HepG2 (cell line): ENCODE measurements around the gene ANKMY2. TPM values are rescaled to one million over a fixed set of nuclear protein-coding genes. Genes with fewer than 3 reads are reported as not detected.
"Not testable (repeated sequence)": the region's sequence is repeated elsewhere in the genome, so short reads cannot be mapped to it uniquely, and the experiment has no call there.

Source experiments
- ATAC-seq: fragments of 200-7000 bp; cut with Tn5 transposase; 3 replicates; pipeline ENCODE4 v1.9.1; 2020; ENCODE audit warnings: mild to moderate bottlenecking, moderate library complexity
- BruUV-seq: library from RNA; stranded (reverse); fragments of 400-500 nt; replicated peaks from 2 replicates; lab custom pipeline; 2021; lab: Mats Ljungman, UMichigan
- CTCF ChIA-PET: fragments of 300-600 bp; formaldehyde crosslinking; extraction: SDS; loops from one replicate; lab custom pipeline; 2021; ENCODE audit warnings: low total read pairs, inconsistent platforms, low intra/inter-chr PET ratio; lab: Yijun Ruan, JAX
- POLR2A ChIA-PET: fragments of 350-600 bp; sonication (Branson Sonifier 250); formaldehyde crosslinking; loops from one replicate; lab custom pipeline; 2020; ENCODE audit warnings: antibody characterized with exemption, inconsistent platforms; lab: Yijun Ruan, JAX
- DNase-seq: peaks from one replicate; pipeline ENCODE4 v3.0.0-alpha.2; 2015; ENCODE audit warnings: low spot score
- FAIRE-seq: peaks from 3 replicates; lab custom pipeline; 2011; peaks lifted over from hg19 to GRCh38; lab: Jason Lieb, UNC
- H2AFZ ChIP-seq: one replicate; pipeline ENCODE4 v1.6.1; 2011; ENCODE audit warnings: low read length, inconsistent platforms
- H3K27ac ChIP-seq: fragments of 300-600 bp; 3 replicates; pipeline ENCODE4 v1.8.0; 2011; ENCODE audit warnings: mixed run types, mild to moderate bottlenecking, mixed read lengths, low read length, inconsistent platforms; ENCODE audit not compliant: insufficient read depth; ENCODE audit errors: extremely low read length
- H3K27me3 ChIP-seq, 2 experiments: fragments of 200-600 bp in 1 of 2; 2 replicates in 1 of 2; 3 replicates in 1 of 2; pipeline versions ENCODE4 v1.6.0 to v1.8.0; 2011; ENCODE audit warnings: low read length in 2 of 2, mild to moderate bottlenecking in 2 of 2, moderate library complexity in 2 of 2, inconsistent platforms in 1 of 2; ENCODE audit not compliant: insufficient read depth in 2 of 2, control insufficient read depth in 1 of 2
- H3K36me3 ChIP-seq, 2 experiments: fragments of 200-600 bp in 1 of 2; replicated peaks in 1 of 2; 2 replicates in 1 of 2; 3 replicates in 1 of 2; pipeline versions ENCODE4 v1.5.1 to v1.8.0; 2011; ENCODE audit warnings: low read length in 2 of 2, inconsistent platforms in 1 of 2; ENCODE audit not compliant: insufficient read depth in 2 of 2, control insufficient read depth in 1 of 2
- H3K4me1 ChIP-seq: 2 replicates; pipeline ENCODE4 v1.5.1; 2012; ENCODE audit warnings: low read length, inconsistent platforms; ENCODE audit not compliant: insufficient read depth
- H3K4me2 ChIP-seq: 2 replicates; pipeline ENCODE4 v1.6.0; 2011; ENCODE audit warnings: low read depth, low read length, inconsistent platforms
- H3K4me3 ChIP-seq, 3 experiments: fragments of 200-600 bp in 1 of 3; sonication (generic), shearing (Covaris generic) in 1 of 3; replicated peaks in 1 of 3; 2 replicates each; pipeline ENCODE4 v1.5.1; 2011 to 2016; ENCODE audit warnings: low read length in 3 of 3, inconsistent platforms in 2 of 3, low read depth in 2 of 3, mild to moderate bottlenecking in 2 of 3, control low read depth in 1 of 3, mixed read lengths in 1 of 3; ENCODE audit not compliant: insufficient read depth in 1 of 3
- H3K79me2 ChIP-seq: one replicate; pipeline ENCODE4 v1.6.1; 2011; ENCODE audit warnings: low read length, inconsistent platforms; ENCODE audit not compliant: insufficient read depth
- H3K9ac ChIP-seq: 2 replicates; pipeline ENCODE4 v1.6.0; 2011; ENCODE audit warnings: mild to moderate bottlenecking, low read depth, low read length, inconsistent platforms; ENCODE audit not compliant: insufficient read depth
- H3K9me3 ChIP-seq: 2 replicates; pipeline ENCODE4 v1.5.1; 2012; ENCODE audit warnings: mild to moderate bottlenecking, low read length
- H4K20me1 ChIP-seq: 2 replicates; pipeline ENCODE4 v1.6.0; 2011; ENCODE audit warnings: inconsistent platforms, mild to moderate bottlenecking, low read length, moderate library complexity; ENCODE audit not compliant: insufficient read depth
- FIP1L1 ChIP-seq: fragments of 200-400 bp; formaldehyde crosslinking; IDR thresholded peaks from 2 replicates; pipeline ENCODE4 v1.6.1; 2018; ENCODE audit warnings: low read depth, mild to moderate bottlenecking, low read length, moderate library complexity, borderline replicate concordance; ENCODE audit not compliant: insufficient read depth
- NR1H2 ChIP-seq: sonication (generic); formaldehyde crosslinking; IDR thresholded peaks from 2 replicates; pipeline ENCODE4 v1.8.1; 2022; ENCODE audit warnings: low read depth, missing genetic modification reagents, borderline replicate concordance
- ZNF17 ChIP-seq: sonication (generic); formaldehyde crosslinking; IDR thresholded peaks from 2 replicates; pipeline ENCODE4 v1.5.0; 2020; ENCODE audit warnings: mild to moderate bottlenecking, missing genetic modification reagents
- ZNF24 ChIP-seq: fragments of 450-650 bp; IDR thresholded peaks from 2 replicates; pipeline ENCODE4 v1.6.1; 2017; ENCODE audit warnings: antibody characterized with exemption, mild to moderate bottlenecking
- WGBS: methylation state at CpG from one replicate; pipeline ENCODE4 v1.1.6; 2017; ENCODE audit warnings: low lambda C conversion rate; 5-methylcytosine and 5-hydroxymethylcytosine counted together
- in situ Hi-C: cut with HindIII; loops from 2 replicates; pipeline ENCODE4 v1.10.0; 2017; ENCODE audit warnings: low pct_unique_long_range_greater_than_20kb; ENCODE audit not compliant: extremely low pct_ligation_motif_present
- intact Hi-C: fragments of 100-400 bp; cut with micrococcal nuclease; formaldehyde crosslinking; loops from one replicate; pipeline ENCODE4 v1.10.0; 2022; ENCODE audit not compliant: unreplicated experiment
- polyA plus RNA-seq, 8 experiments: library from polyadenylated mRNA; depleted of rRNA in 3 of 8; stranded (reverse) in 7 of 8; unstranded in 1 of 8; fragments of >200 nt; fragmentation: Illumina TruSeq in 4 of 8; extraction: Trizol in 4 of 8; gene quantifications; 2 replicates each; pipeline versions ENCODE4 v1.2.1 to v1.2.3, GENCODE V29; 2011 to 2016; ENCODE audit warnings: low read depth in 4 of 8, missing spikeins in 1 of 8, mixed read lengths in 1 of 8; ENCODE audit not compliant: insufficient read depth in 1 of 8
- total RNA-seq, 5 experiments: library from RNA; depleted of rRNA; stranded (reverse); fragments of >200 nt; fragmentation: Illumina TruSeq; extraction: Trizol; gene quantifications; 2 replicates each; pipeline ENCODE4 v1.2.3, GENCODE V29; 2016; ENCODE audit warnings: low read depth in 1 of 5
- TF ChIP-seq, protein P1 (sequence below): sonication (generic); formaldehyde crosslinking; IDR thresholded peaks from 2 replicates; pipeline ENCODE4 v1.5.0; 2020; ENCODE audit warnings: missing genetic modification reagents
- TF ChIP-seq, protein P2 (sequence below): sonication (generic); formaldehyde crosslinking; conservative IDR thresholded peaks from 2 replicates; pipeline ENCODE4 v1.5.0; 2020; ENCODE audit warnings: missing genetic modification reagents
- TF ChIP-seq, protein P3 (sequence below): sonication (generic); formaldehyde crosslinking; IDR thresholded peaks from 2 replicates; pipeline ENCODE4 v1.5.1; 2020; ENCODE audit warnings: mild to moderate bottlenecking, missing genetic modification reagents, moderate library complexity
- TF ChIP-seq, protein P4 (sequence below): sonication (generic); formaldehyde crosslinking; IDR thresholded peaks from 2 replicates; pipeline ENCODE4 v1.8.1; 2023; ENCODE audit warnings: missing genetic modification reagents, inconsistent platforms, borderline replicate concordance

Gene ANKMY2
- total and polyA plus RNA-seq, 2 of the 13 experiments (the other 11 are each of a cell fraction or from before 2014, with no cell fraction given): 12.2 to 21.6 TPM

DNA sequence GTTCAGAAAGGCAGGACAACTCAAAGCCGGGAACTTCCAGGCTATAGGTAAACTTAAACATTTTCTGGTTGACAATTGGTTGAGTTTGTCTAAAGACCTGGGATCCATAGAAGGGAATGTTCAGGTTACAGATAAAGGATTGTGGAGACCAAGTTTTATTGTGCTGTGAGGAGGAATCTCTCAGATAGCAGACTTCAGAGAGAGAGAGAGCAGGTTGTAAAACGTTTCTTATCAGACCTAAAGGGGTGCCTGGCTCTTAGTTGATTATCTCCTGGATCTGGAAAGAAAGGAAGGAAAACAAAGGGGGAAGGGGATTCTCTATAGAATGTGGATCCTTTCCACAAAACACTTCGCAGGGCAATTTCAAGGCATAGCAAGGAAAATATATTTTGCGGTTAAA is 50.0 kb downstream of the ANKMY2 start:
- in situ Hi-C loops, intact Hi-C loops, H3K79me2 ChIP-seq, POLR2A ChIA-PET, H4K20me1 ChIP-seq, H3K9me3 ChIP-seq, H3K27me3 ChIP-seq, FAIRE-seq, BruUV-seq, H3K4me3 ChIP-seq, H2AFZ ChIP-seq, H3K4me1 ChIP-seq, ATAC-seq, DNase-seq, H3K4me2 ChIP-seq, CTCF ChIA-PET, H3K27ac ChIP-seq, H3K9ac ChIP-seq, H3K36me3 ChIP-seq: not testable (repeated sequence)
- 80% methylated on average over 4 of the region's 4 CpGs for WGBS

DNA sequence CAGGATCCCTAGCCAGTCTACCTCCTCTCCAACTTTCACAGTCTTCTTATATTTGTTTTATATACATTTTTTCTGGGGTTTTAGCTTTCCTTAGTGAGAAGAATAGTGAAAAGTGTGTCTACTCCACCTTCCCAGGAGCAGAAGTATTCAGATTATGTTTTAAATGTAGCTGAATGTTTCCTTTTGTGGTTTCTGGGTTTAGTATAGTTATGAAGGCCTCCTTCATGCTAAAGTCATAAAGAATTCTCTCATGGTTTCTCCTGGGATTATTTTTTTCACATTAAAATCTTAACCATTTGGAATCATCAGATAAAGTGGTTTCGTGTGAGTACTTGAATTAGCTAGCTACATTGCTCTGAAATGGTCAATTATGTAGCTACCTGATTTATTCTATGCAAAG is 50.9 kb downstream of the ANKMY2 start:
- Histone ChIP-seq H3K4me1 (no peaks in the 10 kb centered on the region), H3K27ac (no peak overlapping the region), H3K27me3 (no peaks in the 10 kb centered on the region), H3K9me3 (no peaks in the 10 kb centered on the region), H3K4me3 (no peak overlapping the region), H3K9ac (no peak overlapping the region), H3K79me2 (no peaks in the 10 kb centered on the region), H3K4me2 (no peak overlapping the region), H4K20me1 (no peaks in the 10 kb centered on the region), H3K36me3 (no peaks in the 10 kb centered on the region), H2AFZ (no peak overlapping the region)
- ATAC-seq (no peak), DNase-seq (no peak), FAIRE-seq (no peak)
- 74% methylated on average over 1 of the region's 1 CpG for WGBS
- in situ Hi-C loops (no loop called here), intact Hi-C loops (no loop called here)
- BruUV-seq: no TSS peak
- CTCF ChIA-PET: no interaction called here
- POLR2A ChIA-PET: no interaction called here
- TF ChIP-seq NR1H2 (CRISPR knock-in tag) (no peak), ZNF17 (CRISPR knock-in tag) (no peak), FIP1L1 (no peak), ZNF24 (no peak)
- TF ChIP-seq, protein P1, sequence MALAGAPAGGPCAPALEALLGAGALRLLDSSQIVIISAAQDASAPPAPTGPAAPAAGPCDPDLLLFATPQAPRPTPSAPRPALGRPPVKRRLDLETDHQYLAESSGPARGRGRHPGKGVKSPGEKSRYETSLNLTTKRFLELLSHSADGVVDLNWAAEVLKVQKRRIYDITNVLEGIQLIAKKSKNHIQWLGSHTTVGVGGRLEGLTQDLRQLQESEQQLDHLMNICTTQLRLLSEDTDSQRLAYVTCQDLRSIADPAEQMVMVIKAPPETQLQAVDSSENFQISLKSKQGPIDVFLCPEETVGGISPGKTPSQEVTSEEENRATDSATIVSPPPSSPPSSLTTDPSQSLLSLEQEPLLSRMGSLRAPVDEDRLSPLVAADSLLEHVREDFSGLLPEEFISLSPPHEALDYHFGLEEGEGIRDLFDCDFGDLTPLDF: no peak
- TF ChIP-seq, protein P2, sequence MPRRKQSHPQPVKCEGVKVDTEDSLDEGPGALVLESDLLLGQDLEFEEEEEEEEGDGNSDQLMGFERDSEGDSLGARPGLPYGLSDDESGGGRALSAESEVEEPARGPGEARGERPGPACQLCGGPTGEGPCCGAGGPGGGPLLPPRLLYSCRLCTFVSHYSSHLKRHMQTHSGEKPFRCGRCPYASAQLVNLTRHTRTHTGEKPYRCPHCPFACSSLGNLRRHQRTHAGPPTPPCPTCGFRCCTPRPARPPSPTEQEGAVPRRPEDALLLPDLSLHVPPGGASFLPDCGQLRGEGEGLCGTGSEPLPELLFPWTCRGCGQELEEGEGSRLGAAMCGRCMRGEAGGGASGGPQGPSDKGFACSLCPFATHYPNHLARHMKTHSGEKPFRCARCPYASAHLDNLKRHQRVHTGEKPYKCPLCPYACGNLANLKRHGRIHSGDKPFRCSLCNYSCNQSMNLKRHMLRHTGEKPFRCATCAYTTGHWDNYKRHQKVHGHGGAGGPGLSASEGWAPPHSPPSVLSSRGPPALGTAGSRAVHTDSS (CRISPR knock-in tag): no peak
- TF ChIP-seq, protein P3, sequence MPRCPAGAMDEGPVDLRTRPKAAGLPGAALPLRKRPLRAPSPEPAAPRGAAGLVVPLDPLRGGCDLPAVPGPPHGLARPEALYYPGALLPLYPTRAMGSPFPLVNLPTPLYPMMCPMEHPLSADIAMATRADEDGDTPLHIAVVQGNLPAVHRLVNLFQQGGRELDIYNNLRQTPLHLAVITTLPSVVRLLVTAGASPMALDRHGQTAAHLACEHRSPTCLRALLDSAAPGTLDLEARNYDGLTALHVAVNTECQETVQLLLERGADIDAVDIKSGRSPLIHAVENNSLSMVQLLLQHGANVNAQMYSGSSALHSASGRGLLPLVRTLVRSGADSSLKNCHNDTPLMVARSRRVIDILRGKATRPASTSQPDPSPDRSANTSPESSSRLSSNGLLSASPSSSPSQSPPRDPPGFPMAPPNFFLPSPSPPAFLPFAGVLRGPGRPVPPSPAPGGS (CRISPR knock-in tag): no peak
- TF ChIP-seq, protein P4, sequence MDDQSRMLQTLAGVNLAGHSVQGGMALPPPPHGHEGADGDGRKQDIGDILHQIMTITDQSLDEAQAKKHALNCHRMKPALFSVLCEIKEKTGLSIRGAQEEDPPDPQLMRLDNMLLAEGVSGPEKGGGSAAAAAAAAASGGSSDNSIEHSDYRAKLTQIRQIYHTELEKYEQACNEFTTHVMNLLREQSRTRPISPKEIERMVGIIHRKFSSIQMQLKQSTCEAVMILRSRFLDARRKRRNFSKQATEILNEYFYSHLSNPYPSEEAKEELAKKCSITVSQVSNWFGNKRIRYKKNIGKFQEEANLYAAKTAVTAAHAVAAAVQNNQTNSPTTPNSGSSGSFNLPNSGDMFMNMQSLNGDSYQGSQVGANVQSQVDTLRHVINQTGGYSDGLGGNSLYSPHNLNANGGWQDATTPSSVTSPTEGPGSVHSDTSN (CRISPR knock-in tag): no peak
